KMS-11 (cell line): ENCODE data around the gene ZFR2.

Experiments
- H2AFZ ChIP-seq: fragments of 200-600 bp; sonication (generic); 2 replicates; pipeline ENCODE4 v1.6.1; 2016; ENCODE audit warnings: antibody characterized with exemption, mixed run types, low read depth
- H3K27ac ChIP-seq: fragments of 200-600 bp; sonication (generic); 2 replicates; pipeline ENCODE4 v1.6.1; 2016; ENCODE audit warnings: mild to moderate bottlenecking, mixed run types
- H3K27me3 ChIP-seq: fragments of 200-600 bp; sonication (generic); 2 replicates; pipeline ENCODE4 v1.6.1; 2017; ENCODE audit warnings: mild to moderate bottlenecking, low read depth, mixed run types, moderate library complexity; ENCODE audit not compliant: insufficient read depth
- H3K36me3 ChIP-seq: fragments of 200-600 bp; sonication (generic); 2 replicates; pipeline ENCODE4 v1.6.1; 2017; ENCODE audit warnings: mild to moderate bottlenecking, mixed run types; ENCODE audit not compliant: insufficient read depth
- H3K4me1 ChIP-seq: fragments of 200-600 bp; sonication (generic); 2 replicates; pipeline ENCODE4 v1.6.1; 2016; ENCODE audit warnings: mild to moderate bottlenecking, low read depth, mixed run types; ENCODE audit not compliant: poor library complexity, severe bottlenecking
- H3K4me2 ChIP-seq: fragments of 200-600 bp; sonication (generic); 2 replicates; pipeline ENCODE4 v1.7.0; 2016; ENCODE audit warnings: mild to moderate bottlenecking, mixed run types
- H3K4me3 ChIP-seq: fragments of 200-600 bp; sonication (generic); IDR thresholded peaks from 2 replicates; pipeline ENCODE4 v1.6.1; 2017; ENCODE audit warnings: low read depth, low read length, mixed read lengths; ENCODE audit not compliant: insufficient read depth
- H3K79me2 ChIP-seq: fragments of 200-600 bp; sonication (generic); 2 replicates; pipeline ENCODE4 v1.6.1; 2016; ENCODE audit warnings: low read depth, mixed run types; ENCODE audit not compliant: insufficient read depth
- H3K9ac ChIP-seq: fragments of 200-600 bp; sonication (generic); 2 replicates; pipeline ENCODE4 v1.6.1; 2016; ENCODE audit warnings: mild to moderate bottlenecking, mixed run types
- H4K20me1 ChIP-seq: fragments of 200-600 bp; sonication (generic); 2 replicates; pipeline ENCODE4 v1.6.1; 2016; ENCODE audit warnings: mild to moderate bottlenecking, mixed run types; ENCODE audit not compliant: insufficient read depth
- TF ChIP-seq, protein P1 (sequence below): fragments of 200-600 bp; sonication (generic); conservative IDR thresholded peaks from 2 replicates; pipeline ENCODE4 v1.6.1; 2017; ENCODE audit warnings: low read depth, mild to moderate bottlenecking, antibody characterized with exemption, low read length, moderate library complexity, mixed read lengths

Gene ZFR2

DNA sequence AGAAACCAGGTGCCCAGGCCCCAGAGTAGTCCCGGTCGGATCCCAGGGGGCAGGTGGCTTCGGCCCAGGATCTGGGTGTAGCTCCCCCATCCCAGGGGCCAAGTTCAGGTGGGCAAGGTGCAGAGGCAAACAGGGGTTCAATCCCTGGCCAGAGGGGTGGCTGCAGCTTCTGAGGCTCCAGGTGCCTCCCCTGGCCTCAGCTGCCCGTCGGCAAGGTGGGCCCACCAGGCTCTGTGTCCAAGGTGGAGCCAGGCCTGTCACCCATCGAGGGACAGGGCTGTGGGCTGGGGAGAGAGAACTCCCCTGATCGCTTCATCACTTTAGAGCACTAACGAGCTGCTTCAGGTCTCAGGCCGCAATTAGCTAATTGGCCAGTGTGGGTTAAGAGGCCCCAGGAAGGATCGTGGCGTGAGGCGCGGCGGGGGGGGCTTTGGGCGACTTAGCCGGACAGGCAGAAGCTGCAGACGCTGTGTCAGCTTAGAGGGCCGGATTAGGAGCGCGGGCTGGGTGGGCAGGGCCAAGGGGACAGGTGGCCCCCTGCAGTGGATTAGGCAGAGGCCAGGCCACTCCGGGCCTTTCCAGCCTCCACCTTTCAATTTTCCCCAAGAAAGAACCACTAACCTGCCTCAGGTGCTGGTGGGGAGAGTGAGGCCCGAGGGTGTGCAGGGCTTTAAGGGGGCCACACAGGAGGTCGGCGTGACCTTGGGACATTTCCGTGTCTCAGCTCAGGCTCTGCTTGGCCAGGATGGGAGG is 94.0 kb downstream of the ZFR2 start:
- no peaks in the 10 kb centered on the region for H4K20me1 ChIP-seq
- no peaks in the 10 kb centered on the region for H3K36me3 ChIP-seq
- peaks cover 14% of the 10 kb centered on the region; the same call in 1 of the 2 replicates for H3K27me3 ChIP-seq
- TF ChIP-seq, protein P1, sequence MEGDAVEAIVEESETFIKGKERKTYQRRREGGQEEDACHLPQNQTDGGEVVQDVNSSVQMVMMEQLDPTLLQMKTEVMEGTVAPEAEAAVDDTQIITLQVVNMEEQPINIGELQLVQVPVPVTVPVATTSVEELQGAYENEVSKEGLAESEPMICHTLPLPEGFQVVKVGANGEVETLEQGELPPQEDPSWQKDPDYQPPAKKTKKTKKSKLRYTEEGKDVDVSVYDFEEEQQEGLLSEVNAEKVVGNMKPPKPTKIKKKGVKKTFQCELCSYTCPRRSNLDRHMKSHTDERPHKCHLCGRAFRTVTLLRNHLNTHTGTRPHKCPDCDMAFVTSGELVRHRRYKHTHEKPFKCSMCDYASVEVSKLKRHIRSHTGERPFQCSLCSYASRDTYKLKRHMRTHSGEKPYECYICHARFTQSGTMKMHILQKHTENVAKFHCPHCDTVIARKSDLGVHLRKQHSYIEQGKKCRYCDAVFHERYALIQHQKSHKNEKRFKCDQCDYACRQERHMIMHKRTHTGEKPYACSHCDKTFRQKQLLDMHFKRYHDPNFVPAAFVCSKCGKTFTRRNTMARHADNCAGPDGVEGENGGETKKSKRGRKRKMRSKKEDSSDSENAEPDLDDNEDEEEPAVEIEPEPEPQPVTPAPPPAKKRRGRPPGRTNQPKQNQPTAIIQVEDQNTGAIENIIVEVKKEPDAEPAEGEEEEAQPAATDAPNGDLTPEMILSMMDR = no peak
- H3K9ac ChIP-seq = no peak overlapping the region
- H3K4me1 ChIP-seq = no peaks in the 10 kb centered on the region
- H3K4me2 ChIP-seq = no peak overlapping the region
- no peaks in the 10 kb centered on the region for H3K79me2 ChIP-seq
- no peak overlapping the region for H2AFZ ChIP-seq
- H3K4me3 ChIP-seq = no peak overlapping the region
- H3K27ac ChIP-seq = no peak overlapping the region

DNA sequence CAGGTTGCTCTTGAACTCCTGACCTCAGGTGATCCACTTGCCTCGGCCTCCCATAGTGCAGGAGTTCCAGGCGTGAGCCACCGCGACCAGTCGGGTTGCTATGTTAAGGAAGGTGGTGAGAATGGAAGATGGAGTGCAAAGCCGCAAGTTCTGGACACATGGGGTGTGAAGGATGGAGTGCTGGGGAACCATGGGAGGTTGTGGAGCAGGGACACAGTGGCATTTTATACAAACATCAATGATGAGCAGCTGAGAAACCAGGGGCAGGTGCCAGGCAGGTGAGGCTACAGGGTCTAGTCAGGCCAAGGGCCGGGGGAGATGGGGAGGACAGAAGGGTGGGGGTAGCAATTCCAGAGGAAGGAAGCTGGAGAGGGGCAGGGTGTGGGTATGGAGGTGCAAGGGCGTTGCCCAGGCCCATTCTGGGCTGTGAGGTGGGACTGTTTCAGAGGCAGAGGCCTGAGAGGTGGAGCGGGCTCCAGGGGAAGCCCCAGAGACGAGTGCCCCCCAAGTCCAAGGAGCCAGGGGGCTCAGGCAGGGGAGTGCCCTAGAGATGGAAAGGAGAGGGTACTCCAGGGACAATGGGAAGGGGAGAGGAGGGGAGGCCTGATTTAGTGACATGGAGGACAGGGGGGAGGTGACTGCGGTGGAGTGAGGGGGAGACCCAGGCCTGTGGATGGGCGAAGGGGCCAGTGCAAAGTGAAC is 94.9 kb downstream of the ZFR2 start:
- TF ChIP-seq, protein P1 = no peak
- Histone ChIP-seq H3K79me2 (no peaks in the 10 kb centered on the region), H3K27me3 (peaks cover 13% of the 10 kb centered on the region; the same call in 1 of the 2 replicates), H3K4me3 (no peak overlapping the region), H3K27ac (no peak overlapping the region), H3K4me2 (no peak overlapping the region), H3K9ac (no peak overlapping the region), H3K36me3 (no peaks in the 10 kb centered on the region), H4K20me1 (no peaks in the 10 kb centered on the region), H3K4me1 (no peaks in the 10 kb centered on the region), H2AFZ (no peak overlapping the region)

DNA sequence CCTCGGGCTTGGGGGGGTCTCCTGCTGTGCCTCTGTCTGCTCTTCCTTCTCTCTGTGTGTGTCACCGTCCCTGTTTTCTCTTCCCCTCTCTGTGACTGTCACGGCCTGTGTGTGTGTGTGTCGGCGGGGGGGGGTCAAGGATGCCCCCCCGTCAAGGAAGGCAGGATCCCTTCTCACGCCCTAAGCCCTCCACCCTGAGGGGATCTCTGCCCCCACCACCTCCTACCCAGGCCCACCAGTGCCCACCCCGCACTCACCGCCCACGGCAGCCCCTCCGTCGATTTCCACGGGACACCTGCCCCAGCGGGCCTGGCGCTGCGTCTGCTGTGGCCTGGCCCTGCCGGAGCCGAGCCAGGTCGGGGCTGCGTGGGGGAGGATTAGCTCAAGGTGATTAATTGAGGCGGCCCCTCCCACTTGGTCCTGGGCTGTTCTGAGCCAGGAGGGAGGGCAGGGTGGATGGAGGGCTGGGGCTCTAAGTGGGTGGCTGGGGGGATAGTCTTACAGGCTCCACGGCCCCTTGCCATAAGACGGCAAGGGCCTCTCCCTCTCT is 96.9 kb downstream of the ZFR2 start, which contains the start of gene RAX2:
TSS of gene RAX2 (minus strand) at position 323 of the 550 bp plus-strand sequence. CDS start 486 bp downstream, outside the sequence.
- no peak within 1 kb of the TSS for H3K4me3 ChIP-seq
- no peaks in the 10 kb centered on the region for H4K20me1 ChIP-seq
- peaks cover 6% of the 10 kb centered on the region; the same call in 1 of the 2 replicates for H3K27me3 ChIP-seq
- no peak within 1 kb of the TSS for H3K4me2 ChIP-seq
- H3K4me1 ChIP-seq = no peaks in the 10 kb centered on the region
- no peaks in the 10 kb centered on the region for H3K79me2 ChIP-seq
- TF ChIP-seq, protein P1 = no peak
- no peak within 1 kb of the TSS for H3K9ac ChIP-seq
- no peaks in the 10 kb centered on the region for H3K36me3 ChIP-seq
- no peak within 1 kb of the TSS for H3K27ac ChIP-seq
- H2AFZ ChIP-seq = no peak within 1 kb of the TSS

DNA sequence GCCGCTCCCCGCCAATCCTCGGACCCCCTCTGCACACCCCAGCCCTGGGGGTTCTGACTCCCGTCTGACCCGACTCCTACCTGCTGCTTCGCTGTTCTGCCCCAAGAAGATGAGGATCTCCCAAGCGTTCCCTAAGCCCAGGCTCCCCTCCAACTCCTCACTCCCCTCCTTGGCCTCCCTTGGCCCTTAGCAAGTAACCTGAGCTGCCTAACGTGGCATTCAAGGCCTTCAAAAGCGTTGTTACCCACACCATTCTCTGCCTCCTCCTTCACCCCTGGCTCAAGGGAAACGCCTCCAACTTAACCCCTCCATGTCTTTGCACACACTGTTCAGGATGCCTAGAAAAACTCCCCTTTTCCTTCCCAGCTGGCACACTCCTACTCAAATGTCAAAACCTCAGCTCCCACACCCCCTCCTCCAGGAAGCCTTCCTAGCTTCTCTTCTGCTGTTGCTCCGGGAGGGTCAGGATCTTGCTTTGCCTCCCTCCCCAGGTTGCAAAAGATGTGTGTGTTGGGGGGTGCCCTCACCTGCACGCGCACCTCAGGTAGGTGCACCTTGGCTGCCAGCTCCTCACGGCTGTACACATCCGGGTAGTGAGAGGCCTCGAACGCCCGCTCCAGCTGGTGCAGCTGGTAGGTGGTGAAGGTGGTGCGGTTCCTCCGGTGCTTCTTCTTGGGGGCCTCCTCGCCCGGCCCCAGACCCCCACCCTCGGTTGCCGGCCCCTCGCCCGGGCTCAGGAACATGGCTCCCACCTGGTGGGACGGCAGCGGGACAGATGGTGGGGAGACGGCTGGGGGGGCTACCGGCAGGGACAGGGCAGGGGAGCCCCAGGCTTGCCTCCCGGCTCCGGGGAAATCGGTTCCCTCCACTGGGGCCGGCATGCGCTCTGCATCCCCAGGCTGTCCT is 97.6 kb downstream of the ZFR2 start:
- H2AFZ ChIP-seq = no peak overlapping the region
- H3K36me3 ChIP-seq = no peaks in the 10 kb centered on the region
- H3K4me2 ChIP-seq = no peak overlapping the region
- no peaks in the 10 kb centered on the region for H3K4me1 ChIP-seq
- no peak overlapping the region for H3K4me3 ChIP-seq
- TF ChIP-seq, protein P1 = no peak
- H3K79me2 ChIP-seq = no peaks in the 10 kb centered on the region
- peaks cover 6% of the 10 kb centered on the region; the same call in 1 of the 2 replicates for H3K27me3 ChIP-seq
- no peak overlapping the region for H3K9ac ChIP-seq
- no peak overlapping the region for H3K27ac ChIP-seq
- no peaks in the 10 kb centered on the region for H4K20me1 ChIP-seq
